Common myeloid progenitor, CD34-positive (primary cell): ENCODE results near the gene VPS9D1.

Source experiments
- CTCF ChIA-PET: fragments of 350-600 bp; sonication (Branson Sonifier 250); formaldehyde crosslinking; loops from one replicate; lab custom pipeline; 2021; ENCODE audit warnings: antibody characterized with exemption; lab: Charles Lee
- POLR2A ChIA-PET: fragments of 350-600 bp; sonication (Branson Sonifier 250); formaldehyde crosslinking; loops from one replicate; lab custom pipeline; 2021; ENCODE audit warnings: antibody characterized with exemption; lab: Charles Lee
- DNase-seq, 3 donors: peaks; one replicate each; pipeline versions ENCODE4 v3.0.0 to v3.0.0-alpha.2; 2013
- H3K27ac ChIP-seq, 2 experiments: 1 replicate in 1 of 2; 2 replicates in 1 of 2; pipeline ENCODE4 v1.7.0; 2013; ENCODE audit warnings: inconsistent platforms in 2 of 2, low read length in 2 of 2, mild to moderate bottlenecking in 2 of 2, low read depth in 1 of 2, moderate library complexity in 1 of 2; ENCODE audit not compliant: severe bottlenecking in 2 of 2, insufficient read depth in 1 of 2, poor library complexity in 1 of 2
- H3K27me3 ChIP-seq, 5 experiments: replicated peaks in 2 of 5; 1 replicate in 3 of 5; 2 replicates in 2 of 5; pipeline versions ENCODE4 v1.6.1 to v1.7.0; 2013; ENCODE audit warnings: low read length in 4 of 5, mild to moderate bottlenecking in 2 of 5, moderate library complexity in 2 of 5, inconsistent platforms in 1 of 5; ENCODE audit not compliant: insufficient read depth in 5 of 5, control insufficient read depth in 4 of 5
- H3K36me3 ChIP-seq, 4 experiments: 1 replicate in 2 of 4; 2 replicates in 2 of 4; pipeline versions ENCODE4 v1.6.1 to v1.7.0; 2013; ENCODE audit warnings: low read length in 3 of 4, control low read depth in 1 of 4, mild to moderate bottlenecking in 1 of 4; ENCODE audit not compliant: control insufficient read depth in 4 of 4, insufficient read depth in 4 of 4
- H3K4me1 ChIP-seq, 4 experiments: 1 replicate in 3 of 4; 2 replicates in 1 of 4; pipeline versions ENCODE4 v1.6.1 to v1.7.1; 2013; ENCODE audit warnings: low read length in 3 of 4, mild to moderate bottlenecking in 3 of 4, control low read depth in 1 of 4, inconsistent platforms in 1 of 4, moderate library complexity in 1 of 4; ENCODE audit not compliant: control insufficient read depth in 4 of 4, insufficient read depth in 4 of 4; ENCODE audit errors: control extremely low read depth in 1 of 4
- H3K4me3 ChIP-seq, 7 experiments: 1 replicate in 4 of 7; 2 replicates in 3 of 7; pipeline versions ENCODE4 v1.5.1 to v1.7.0; 2013; ENCODE audit warnings: mild to moderate bottlenecking in 7 of 7, low read length in 6 of 7, moderate library complexity in 6 of 7, inconsistent platforms in 2 of 7, low read depth in 2 of 7, control low read depth in 1 of 7; ENCODE audit not compliant: insufficient read depth in 4 of 7, control insufficient read depth in 1 of 7; ENCODE audit errors: extremely low read depth in 1 of 7
- H3K9me3 ChIP-seq, 5 experiments: 1 replicate in 4 of 5; 2 replicates in 1 of 5; pipeline versions ENCODE4 v1.6.1 to v1.7.1; 2013; ENCODE audit warnings: low read length in 4 of 5, mild to moderate bottlenecking in 2 of 5, inconsistent platforms in 1 of 5, low read depth in 1 of 5, moderate library complexity in 1 of 5; ENCODE audit not compliant: control insufficient read depth in 4 of 5, insufficient read depth in 2 of 5; ENCODE audit errors: control extremely low read depth in 1 of 5
- WGBS: methylation state at CpG from one replicate; pipeline ENCODE4 v1.1.5; 2013; ENCODE audit not compliant: insufficient coverage; 5-methylcytosine and 5-hydroxymethylcytosine counted together

Gene VPS9D1

GRCh38 chr16:89710709-89711564 is 9.8 kb downstream of the VPS9D1 start:
- H3K36me3 ChIP-seq = peaks cover 0 to 5% (median 2%) of the 10 kb centered on the region in 4 experiments
- 94% methylated on average over 55 of the region's 63 CpGs for WGBS
- CTCF ChIA-PET = interaction anchor here (1.0 to 16.5 kb wide), 5 partner anchors 10 to 80 kb away, joined by 3 to 195 read pairs (median 4); partner anchors contain the start of gene SPATA2L

GRCh38 chr16:89709716-89710432 is 10.8 kb downstream of the VPS9D1 start:
- 96% methylated on average over 19 of the region's 19 CpGs for WGBS
- ChIA-PET CTCF (interaction anchor here (1.0 to 16.5 kb wide), 8 partner anchors 9 to 150 kb away, joined by 3 to 195 read pairs (median 4); partner anchors contain the start of gene SPATA2L), POLR2A (interaction anchor here (0.6 to 1.5 kb wide), 2 partner anchors 12 to 34 kb away, joined by 4 to 6 read pairs; no protein-coding TSS in a partner anchor)
- DNase-seq = no peak
- Histone ChIP-seq H3K27me3 (no peaks in the 10 kb centered on the region), H3K9me3 (no peaks in the 10 kb centered on the region), H3K4me1 (peaks cover 0 to 18% (median 14%) of the 10 kb centered on the region in 4 experiments), H3K4me3 (no peak overlapping the region), H3K36me3 (peaks cover 0 to 5% (median 2%) of the 10 kb centered on the region in 4 experiments), H3K27ac (peak overlapping the region in 1 of 2 experiments; percentile 1)

More at GRCh38 chr16:89710709-89711564, 9.8 kb downstream of the VPS9D1 start:
- Histone ChIP-seq H3K27me3 (no peaks in the 10 kb centered on the region), H3K4me3 (no peak overlapping the region), H3K4me1 (peaks cover 0 to 17% (median 14%) of the 10 kb centered on the region in 4 experiments), H3K27ac (no peak overlapping the region), H3K9me3 (no peaks in the 10 kb centered on the region)
- no peak for DNase-seq
- POLR2A ChIA-PET = interaction anchor here (0.6 kb wide), 1 partner anchor 143 kb away, joined by 3 read pairs; no protein-coding TSS in a partner anchor

GRCh38 chr16:89709166-89709565 is 11.5 kb downstream of the VPS9D1 start:
- CTCF ChIA-PET = interaction anchor here (1.4 to 16.5 kb wide), 4 partner anchors 9 to 151 kb away, joined by 3 to 195 read pairs (median 28); no protein-coding TSS in a partner anchor
- no peak for DNase-seq
- no peaks in the 10 kb centered on the region for H3K9me3 ChIP-seq
- no peak overlapping the region for H3K27ac ChIP-seq
- H3K4me1 ChIP-seq = peaks cover 0 to 18% (median 14%) of the 10 kb centered on the region in 4 experiments
- peaks cover 0 to under 1% (median under 1%) of the 10 kb centered on the region in 4 experiments for H3K36me3 ChIP-seq
- POLR2A ChIA-PET = interaction anchor here (0.6 to 1.5 kb wide), 2 partner anchors 13 to 35 kb away, joined by 4 to 6 read pairs; no protein-coding TSS in a partner anchor
- H3K27me3 ChIP-seq = no peaks in the 10 kb centered on the region
- no peak overlapping the region for H3K4me3 ChIP-seq
- WGBS = 94% methylated on average over 10 of the region's 10 CpGs

- Histone ChIP-seq H3K27ac (no peak overlapping the region), H3K4me1 (peaks cover 0 to 18% (median 14%) of the 10 kb centered on the region in 4 experiments), H3K36me3 (no peaks in the 10 kb centered on the region), H3K27me3 (no peaks in the 10 kb centered on the region), H3K9me3 (no peaks in the 10 kb centered on the region), H3K4me3 (no peak overlapping the region)
- ChIA-PET POLR2A (interaction anchor here (1.5 kb wide), 1 partner anchor 14 kb away, joined by 6 read pairs; no protein-coding TSS in a partner anchor), CTCF (interaction anchor here (1.0 to 16.5 kb wide), 7 partner anchors 9 to 152 kb away, joined by 3 to 195 read pairs (median 8); partner anchors contain the start of gene VPS9D1)
- 96% methylated on average over 16 of the region's 19 CpGs for WGBS
- DNase-seq = no peak
These were observed 12.2 kb downstream of the VPS9D1 start for GRCh38 chr16:89708481-89708931.

GRCh38 chr16:89707695-89708094 is 13.0 kb downstream of the VPS9D1 start:
- Histone ChIP-seq H3K9me3 (no peaks in the 10 kb centered on the region), H3K4me1 (peaks cover 0 to 14% (median 12%) of the 10 kb centered on the region in 4 experiments), H3K4me3 (no peak overlapping the region), H3K36me3 (no peaks in the 10 kb centered on the region), H3K27me3 (no peaks in the 10 kb centered on the region), H3K27ac (no peak overlapping the region)
- no peak for DNase-seq
- 98% methylated on average over 9 of the region's 9 CpGs for WGBS
- CTCF ChIA-PET = interaction anchor here (1.0 to 16.5 kb wide), 10 partner anchors 10 to 156 kb away, joined by 3 to 195 read pairs (median 9); partner anchors contain the start of gene VPS9D1
- POLR2A ChIA-PET = interaction anchor here (0.9 kb wide), 1 partner anchor 18 kb away, joined by 3 read pairs; no protein-coding TSS in a partner anchor

- 95% methylated on average over 13 of the region's 14 CpGs for WGBS
- CTCF ChIA-PET = interaction anchor here (0.6 to 16.5 kb wide), 26 partner anchors 11 to 203 kb away, joined by 3 to 195 read pairs (median 4); partner anchors contain the start of genes TCF25 and VPS9D1
- Histone ChIP-seq H3K36me3 (no peaks in the 10 kb centered on the region), H3K4me3 (peak overlapping the region in 1 of 7 experiments; percentile 40), H3K4me1 (peaks cover 0 to 9% (median 6%) of the 10 kb centered on the region in 4 experiments), H3K27ac (no peak overlapping the region), H3K9me3 (no peaks in the 10 kb centered on the region), H3K27me3 (no peaks in the 10 kb centered on the region)
- DNase-seq = no peak
- POLR2A ChIA-PET = interaction anchor here (0.6 to 1.2 kb wide), 4 partner anchors 12 to 19 kb away, joined by 3 to 4 read pairs (median 3); partner anchors contain the start of gene VPS9D1
These were observed 14.0 kb downstream of the VPS9D1 start for GRCh38 chr16:89706518-89707260.
